Hepatocyte (in vitro differentiated cells): Measurements from ENCODE around the gene INPP5D. TPM values are rescaled to one million over a fixed set of nuclear protein-coding genes. Genes with fewer than 3 reads are reported as not detected.

ENCODE experiments used
- DNase-seq: peaks from one replicate; pipeline ENCODE4 v3.0.0-alpha.2; 2016; ENCODE audit warnings: low spot score
- H2AFZ ChIP-seq: fragments of 200-600 bp; sonication (generic); 2 replicates; pipeline ENCODE4 v1.6.0; 2016; ENCODE audit warnings: antibody characterized with exemption, mild to moderate bottlenecking
- H3K27ac ChIP-seq: fragments of 200-600 bp; sonication (generic); 2 replicates; pipeline ENCODE4 v1.5.1; 2016; ENCODE audit warnings: mild to moderate bottlenecking
- H3K27me3 ChIP-seq: fragments of 200-600 bp; sonication (generic); 2 replicates; pipeline ENCODE4 v1.6.1; 2016
- H3K36me3 ChIP-seq: fragments of 200-600 bp; sonication (generic); replicated peaks from 2 replicates; pipeline ENCODE4 v1.5.1; 2016; ENCODE audit warnings: low read depth; ENCODE audit not compliant: insufficient read depth
- H3K4me1 ChIP-seq: fragments of 200-600 bp; sonication (generic); 2 replicates; pipeline ENCODE4 v1.5.1; 2016; ENCODE audit warnings: mild to moderate bottlenecking, moderate library complexity; ENCODE audit not compliant: insufficient read depth
- H3K4me2 ChIP-seq: fragments of 200-600 bp; sonication (generic); 2 replicates; pipeline ENCODE4 v1.6.0; 2016
- H3K4me3 ChIP-seq: fragments of 200-600 bp; sonication (generic); 2 replicates; pipeline ENCODE4 v1.5.1; 2016; ENCODE audit warnings: mild to moderate bottlenecking
- H3K79me2 ChIP-seq: fragments of 200-600 bp; sonication (generic); 2 replicates; pipeline ENCODE4 v1.6.0; 2017; ENCODE audit warnings: mild to moderate bottlenecking
- H3K9me2 ChIP-seq: fragments of 200-600 bp; sonication (generic); replicated peaks from 2 replicates; pipeline ENCODE4 v1.6.0; 2017; ENCODE audit warnings: mild to moderate bottlenecking; ENCODE audit not compliant: insufficient read depth
- H3K9me3 ChIP-seq: fragments of 200-600 bp; sonication (generic); 2 replicates; pipeline ENCODE4 v1.5.1; 2016; ENCODE audit warnings: low read depth, mild to moderate bottlenecking
- H4K20me1 ChIP-seq: fragments of 200-600 bp; sonication (generic); 2 replicates; pipeline ENCODE4 v1.6.0; 2016; ENCODE audit warnings: mild to moderate bottlenecking; ENCODE audit not compliant: insufficient read depth, poor library complexity, severe bottlenecking
- CTCF ChIP-seq: fragments of 200-600 bp; sonication (generic); IDR thresholded peaks from 2 replicates; pipeline ENCODE4 v1.5.1; 2016; ENCODE audit warnings: antibody characterized with exemption, mild to moderate bottlenecking; ENCODE audit not compliant: poor library complexity
- EZH2 ChIP-seq: fragments of 200-600 bp; sonication (generic); IDR thresholded peaks from 2 replicates; pipeline ENCODE4 v1.6.1; 2016; ENCODE audit warnings: antibody characterized with exemption, mild to moderate bottlenecking, borderline replicate concordance
- EZH2phosphoT487 ChIP-seq: fragments of 200-600 bp; sonication (generic); IDR thresholded peaks from one replicate; pipeline ENCODE4 v1.6.1; 2018; ENCODE audit warnings: antibody characterized with exemption, mild to moderate bottlenecking, low read depth, moderate library complexity; ENCODE audit not compliant: unreplicated experiment, severe bottlenecking
- WGBS: methylation state at CpG from one replicate; pipeline ENCODE4 v1.1.6; 2016; ENCODE audit warnings: low lambda C conversion rate; ENCODE audit errors: missing lambda C conversion rate; 5-methylcytosine and 5-hydroxymethylcytosine counted together
- polyA plus RNA-seq: library from polyadenylated mRNA; unstranded; fragments of >200 nt; fragmentation: Nextera tagmentation; extraction: Ambion mirVana; gene quantifications from 2 replicates; pipeline ENCODE4 v1.2.1, GENCODE V29; 2016
- total RNA-seq: library from RNA; depleted of rRNA; stranded (reverse); fragments of >200 nt; gene quantifications from 2 replicates; pipeline ENCODE4 v1.2.3, GENCODE V29; 2014

INPP5D gene
- total and polyA plus RNA-seq, 2 experiments from 2014 or later: 3.3 to 5.2 TPM

GRCh38 chr2:233135421-233135820, 75.3 kb downstream of the INPP5D start:
- TF ChIP-seq EZH2 (no peak), CTCF (no peak), EZH2phosphoT487 (no peak)
- Histone ChIP-seq H3K27me3 (no peaks in the 10 kb centered on the region), H3K9me3 (peaks cover 3% of the 10 kb centered on the region), H3K4me2 (no peak overlapping the region), H3K79me2 (no peaks in the 10 kb centered on the region), H3K36me3 (no peaks in the 10 kb centered on the region), H2AFZ (no peak overlapping the region), H3K4me3 (no peak overlapping the region), H3K9me2 (no peaks in the 10 kb centered on the region), H3K4me1 (peaks cover 2% of the 10 kb centered on the region), H3K27ac (no peak overlapping the region), H4K20me1 (no peaks in the 10 kb centered on the region)
- DNase-seq: no peak
- 81% methylated on average over 1 of the region's 1 CpG for WGBS

- Histone ChIP-seq H3K27me3 (no peaks in the 10 kb centered on the region), H3K36me3 (no peaks in the 10 kb centered on the region), H3K4me2 (no peak overlapping the region), H2AFZ (no peak overlapping the region), H3K4me3 (no peak overlapping the region), H3K9me2 (no peaks in the 10 kb centered on the region), H3K9me3 (peaks cover 3% of the 10 kb centered on the region), H3K4me1 (peaks cover 2% of the 10 kb centered on the region), H4K20me1 (no peaks in the 10 kb centered on the region), H3K27ac (no peak overlapping the region), H3K79me2 (no peaks in the 10 kb centered on the region)
- 93% methylated on average over 2 of the region's 2 CpGs for WGBS
- no peak for DNase-seq
- TF ChIP-seq EZH2phosphoT487 (no peak), EZH2 (no peak), CTCF (no peak)
Measured at GRCh38 chr2:233137040-233137439, 76.9 kb downstream of the INPP5D start.

- WGBS: 78% methylated on average over 5 of the region's 5 CpGs
- TF ChIP-seq EZH2phosphoT487 (no peak), EZH2 (no peak), CTCF (no peak)
- Histone ChIP-seq H3K27me3 (no peaks in the 10 kb centered on the region), H4K20me1 (no peaks in the 10 kb centered on the region), H3K4me2 (no peak overlapping the region), H3K4me1 (no peaks in the 10 kb centered on the region), H3K9me2 (no peaks in the 10 kb centered on the region), H3K4me3 (no peak overlapping the region), H3K79me2 (no peaks in the 10 kb centered on the region), H2AFZ (peak overlapping the region; percentile 31), H3K27ac (no peak overlapping the region), H3K9me3 (peaks cover 3% of the 10 kb centered on the region), H3K36me3 (no peaks in the 10 kb centered on the region)
- DNase-seq: no peak
Measured at GRCh38 chr2:233140077-233140585, 80.0 kb downstream of the INPP5D start.
